Liver (tissue), 9 donors: ENCODE measurements around the gene DPPA5. TPM values are rescaled to one million over a fixed set of nuclear protein-coding genes. Genes with fewer than 3 reads are reported as not detected.

Experiments used
- DNase-seq: peaks from one replicate; pipeline ENCODE4 v3.0.0-alpha.2; 2017; ENCODE audit warnings: low spot score
- H3K27ac ChIP-seq, 2 donors: one replicate each; pipeline ENCODE4 v1.7.0; 2013; ENCODE audit warnings: inconsistent platforms in 2 of 2, low read length in 2 of 2, control low read depth in 1 of 2, low read depth in 1 of 2, mild to moderate bottlenecking in 1 of 2
- H3K27me3 ChIP-seq, 4 donors: one replicate each; pipeline versions ENCODE4 v1.6.1 to v1.7.0; 2013; ENCODE audit warnings: low read length in 3 of 4, inconsistent platforms in 1 of 4, mild to moderate bottlenecking in 1 of 4, moderate library complexity in 1 of 4; ENCODE audit not compliant: control insufficient read depth in 4 of 4, insufficient read depth in 4 of 4
- H3K36me3 ChIP-seq, 4 donors: one replicate each; pipeline versions ENCODE4 v1.6.1 to v1.7.0; 2013; ENCODE audit warnings: low read length in 3 of 4, mild to moderate bottlenecking in 3 of 4, low read depth in 1 of 4, moderate library complexity in 1 of 4; ENCODE audit not compliant: control insufficient read depth in 4 of 4, insufficient read depth in 3 of 4
- H3K4me1 ChIP-seq, 4 donors: one replicate each; pipeline versions ENCODE4 v1.6.1 to v1.7.0; 2013; ENCODE audit warnings: low read length in 3 of 4, mild to moderate bottlenecking in 3 of 4, moderate library complexity in 1 of 4; ENCODE audit not compliant: control insufficient read depth in 4 of 4, insufficient read depth in 4 of 4
- H3K4me3 ChIP-seq, 3 donors: one replicate each; pipeline versions ENCODE4 v1.6.1 to v1.7.0; 2013; ENCODE audit warnings: low read length in 3 of 3, control low read depth in 1 of 3, low read depth in 1 of 3, mild to moderate bottlenecking in 1 of 3
- H3K9ac ChIP-seq, 2 donors: one replicate each; pipeline ENCODE4 v1.7.0; 2013; ENCODE audit warnings: low read length in 2 of 2, mild to moderate bottlenecking in 2 of 2, moderate library complexity in 2 of 2, control low read depth in 1 of 2, low read depth in 1 of 2
- H3K9me3 ChIP-seq, 4 donors: one replicate each; pipeline versions ENCODE4 v1.6.1 to v1.7.0; 2013; ENCODE audit warnings: low read length in 3 of 4; ENCODE audit not compliant: control insufficient read depth in 4 of 4
- EGR1 ChIP-seq, 2 donors: IDR thresholded peaks; 2 replicates each; pipeline ENCODE4 v1.6.1; 2016 to 2018; ENCODE audit warnings: antibody characterized with exemption in 2 of 2, low read depth in 2 of 2
- FOXA1 ChIP-seq: IDR thresholded peaks from 2 replicates; pipeline ENCODE4 v1.6.1; 2016; ENCODE audit warnings: antibody characterized with exemption
- HNF4A ChIP-seq, 2 donors: conservative IDR thresholded peaks; 2 replicates each; pipeline ENCODE4 v1.6.1; 2016; ENCODE audit warnings: antibody characterized with exemption in 2 of 2, mild to moderate bottlenecking in 2 of 2
- NR2F2 ChIP-seq: IDR thresholded peaks from 2 replicates; pipeline ENCODE4 v1.6.1; 2016; ENCODE audit warnings: antibody characterized with exemption
- WGBS: extraction: QIAGEN DNeasy Blood & Tissue Kit; methylation state at CpG from one replicate; pipeline ENCODE4 v1.1.7; 2013; 5-methylcytosine and 5-hydroxymethylcytosine counted together
- polyA plus RNA-seq, 2 donors: library from polyadenylated mRNA; stranded (reverse) in 1 of 2; unstranded in 1 of 2; fragments of 200-250 nt in 1 of 2; fragments of >200 nt in 1 of 2; fragmentation: Nextera tagmentation in 1 of 2; extraction: Ambion mirVana in 1 of 2; gene quantifications; one replicate each; pipeline versions ENCODE4 v1.2.1 to v1.2.3, GENCODE V29; 2013 to 2015
- total RNA-seq, 2 donors: library from RNA; depleted of rRNA; stranded (reverse); fragments of >200 nt; gene quantifications; one replicate each; pipeline ENCODE4 v1.2.3, GENCODE V29; 2014
- TF ChIP-seq, protein P1 (sequence below): IDR thresholded peaks from 2 replicates; pipeline ENCODE4 v1.6.1; 2016; ENCODE audit warnings: antibody characterized with exemption, mild to moderate bottlenecking
- TF ChIP-seq, protein P2 (sequence below): IDR thresholded peaks from 2 replicates; pipeline ENCODE4 v1.6.1; 2016; ENCODE audit warnings: antibody characterized with exemption
- TF ChIP-seq, protein P3 (sequence below): IDR thresholded peaks from 2 replicates; pipeline ENCODE4 v1.6.1; 2016; ENCODE audit warnings: antibody characterized with exemption
- TF ChIP-seq, protein P4 (sequence below): fragments of 150-350 bp; IDR thresholded peaks from 2 replicates; pipeline ENCODE4 v1.5.1; 2017; ENCODE audit warnings: improper control_type of control experiment, low read depth, low read length; ENCODE audit not compliant: missing input control
- donor health status: healthy.
- donor health status: healthy.
- donor health status: healthy.
- donor health status: healthy.
- donor health status: healthy.

Gene DPPA5
- total and polyA plus RNA-seq, 4 donors, result not detected

DNA sequence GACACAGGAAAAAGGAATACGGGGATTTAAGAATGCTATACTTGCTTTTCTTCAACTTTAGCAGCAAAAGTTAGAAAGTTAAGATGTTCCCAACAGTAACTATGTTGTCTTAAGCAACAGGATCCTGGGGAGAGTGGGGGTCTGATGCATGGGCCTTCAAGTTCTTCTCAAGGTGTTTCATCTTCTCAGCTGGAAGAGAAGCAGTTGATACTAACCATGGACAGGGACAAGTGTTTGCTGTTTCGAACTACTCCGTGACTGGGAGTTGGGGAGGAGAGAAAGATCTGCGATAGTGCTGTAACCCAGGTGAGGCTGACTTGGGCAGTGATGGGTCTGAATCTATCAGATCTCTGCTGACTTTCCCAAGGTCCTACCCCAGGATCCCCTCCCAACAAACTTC lies 14.6 kb upstream of the DPPA5 start (continued):
- TF ChIP-seq, protein P1, sequence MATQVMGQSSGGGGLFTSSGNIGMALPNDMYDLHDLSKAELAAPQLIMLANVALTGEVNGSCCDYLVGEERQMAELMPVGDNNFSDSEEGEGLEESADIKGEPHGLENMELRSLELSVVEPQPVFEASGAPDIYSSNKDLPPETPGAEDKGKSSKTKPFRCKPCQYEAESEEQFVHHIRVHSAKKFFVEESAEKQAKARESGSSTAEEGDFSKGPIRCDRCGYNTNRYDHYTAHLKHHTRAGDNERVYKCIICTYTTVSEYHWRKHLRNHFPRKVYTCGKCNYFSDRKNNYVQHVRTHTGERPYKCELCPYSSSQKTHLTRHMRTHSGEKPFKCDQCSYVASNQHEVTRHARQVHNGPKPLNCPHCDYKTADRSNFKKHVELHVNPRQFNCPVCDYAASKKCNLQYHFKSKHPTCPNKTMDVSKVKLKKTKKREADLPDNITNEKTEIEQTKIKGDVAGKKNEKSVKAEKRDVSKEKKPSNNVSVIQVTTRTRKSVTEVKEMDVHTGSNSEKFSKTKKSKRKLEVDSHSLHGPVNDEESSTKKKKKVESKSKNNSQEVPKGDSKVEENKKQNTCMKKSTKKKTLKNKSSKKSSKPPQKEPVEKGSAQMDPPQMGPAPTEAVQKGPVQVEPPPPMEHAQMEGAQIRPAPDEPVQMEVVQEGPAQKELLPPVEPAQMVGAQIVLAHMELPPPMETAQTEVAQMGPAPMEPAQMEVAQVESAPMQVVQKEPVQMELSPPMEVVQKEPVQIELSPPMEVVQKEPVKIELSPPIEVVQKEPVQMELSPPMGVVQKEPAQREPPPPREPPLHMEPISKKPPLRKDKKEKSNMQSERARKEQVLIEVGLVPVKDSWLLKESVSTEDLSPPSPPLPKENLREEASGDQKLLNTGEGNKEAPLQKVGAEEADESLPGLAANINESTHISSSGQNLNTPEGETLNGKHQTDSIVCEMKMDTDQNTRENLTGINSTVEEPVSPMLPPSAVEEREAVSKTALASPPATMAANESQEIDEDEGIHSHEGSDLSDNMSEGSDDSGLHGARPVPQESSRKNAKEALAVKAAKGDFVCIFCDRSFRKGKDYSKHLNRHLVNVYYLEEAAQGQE, result no peak

DNA sequence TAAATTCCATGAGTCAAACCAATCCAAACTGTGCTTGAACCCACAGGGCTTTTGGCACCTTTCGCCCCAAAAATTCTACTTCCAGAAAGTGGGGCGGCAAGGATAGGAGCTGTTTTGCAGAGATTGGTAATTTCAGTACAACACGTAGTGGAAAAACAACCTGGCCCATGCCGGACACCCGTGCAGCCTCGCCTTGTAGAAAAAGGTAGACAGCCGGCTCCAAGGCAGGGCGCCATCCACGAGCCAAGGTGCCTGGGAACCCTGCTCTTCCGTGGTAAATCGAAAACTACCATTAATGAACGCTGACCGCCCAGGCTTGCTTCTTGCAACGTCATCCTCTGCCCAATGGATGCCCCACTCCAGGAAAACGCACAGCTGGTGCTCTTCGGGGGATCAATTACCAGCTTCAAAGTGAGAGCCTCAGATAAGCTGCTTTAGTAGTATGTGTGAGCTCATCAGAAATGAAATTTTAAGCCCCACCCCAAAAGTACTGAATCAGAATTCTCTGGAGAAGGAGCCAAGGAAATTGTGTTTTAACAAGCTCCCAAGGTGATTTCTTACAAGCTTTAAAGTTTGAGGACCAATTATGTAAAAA lies 13.8 kb upstream of the DPPA5 start:
- no peak overlapping the region for H3K9ac ChIP-seq
- peaks cover 0 to 7% (median 3%) of the 10 kb centered on the region in 4 donors for H3K9me3 ChIP-seq
- H3K4me3 ChIP-seq, result no peak overlapping the region
- no peaks in the 10 kb centered on the region for H3K36me3 ChIP-seq
- H3K4me1 ChIP-seq, result no peaks in the 10 kb centered on the region
- TF ChIP-seq EGR1 (IDR thresholded peaks at IDR 0.05; ENCODE audit: low read depth in 2 of 2) (no peak), NR2F2 (no peak), HNF4A (conservative IDR thresholded peaks at IDR 0.05) (no peak), FOXA1 (no peak)
- TF ChIP-seq, protein P2, sequence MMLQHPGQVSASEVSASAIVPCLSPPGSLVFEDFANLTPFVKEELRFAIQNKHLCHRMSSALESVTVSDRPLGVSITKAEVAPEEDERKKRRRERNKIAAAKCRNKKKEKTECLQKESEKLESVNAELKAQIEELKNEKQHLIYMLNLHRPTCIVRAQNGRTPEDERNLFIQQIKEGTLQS, result no peak
- TF ChIP-seq, protein P3, sequence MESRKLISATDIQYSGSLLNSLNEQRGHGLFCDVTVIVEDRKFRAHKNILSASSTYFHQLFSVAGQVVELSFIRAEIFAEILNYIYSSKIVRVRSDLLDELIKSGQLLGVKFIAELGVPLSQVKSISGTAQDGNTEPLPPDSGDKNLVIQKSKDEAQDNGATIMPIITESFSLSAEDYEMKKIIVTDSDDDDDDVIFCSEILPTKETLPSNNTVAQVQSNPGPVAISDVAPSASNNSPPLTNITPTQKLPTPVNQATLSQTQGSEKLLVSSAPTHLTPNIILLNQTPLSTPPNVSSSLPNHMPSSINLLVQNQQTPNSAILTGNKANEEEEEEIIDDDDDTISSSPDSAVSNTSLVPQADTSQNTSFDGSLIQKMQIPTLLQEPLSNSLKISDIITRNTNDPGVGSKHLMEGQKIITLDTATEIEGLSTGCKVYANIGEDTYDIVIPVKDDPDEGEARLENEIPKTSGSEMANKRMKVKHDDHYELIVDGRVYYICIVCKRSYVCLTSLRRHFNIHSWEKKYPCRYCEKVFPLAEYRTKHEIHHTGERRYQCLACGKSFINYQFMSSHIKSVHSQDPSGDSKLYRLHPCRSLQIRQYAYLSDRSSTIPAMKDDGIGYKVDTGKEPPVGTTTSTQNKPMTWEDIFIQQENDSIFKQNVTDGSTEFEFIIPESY, result no peak
- TF ChIP-seq, protein P1, result no peak
- TF ChIP-seq, protein P4, sequence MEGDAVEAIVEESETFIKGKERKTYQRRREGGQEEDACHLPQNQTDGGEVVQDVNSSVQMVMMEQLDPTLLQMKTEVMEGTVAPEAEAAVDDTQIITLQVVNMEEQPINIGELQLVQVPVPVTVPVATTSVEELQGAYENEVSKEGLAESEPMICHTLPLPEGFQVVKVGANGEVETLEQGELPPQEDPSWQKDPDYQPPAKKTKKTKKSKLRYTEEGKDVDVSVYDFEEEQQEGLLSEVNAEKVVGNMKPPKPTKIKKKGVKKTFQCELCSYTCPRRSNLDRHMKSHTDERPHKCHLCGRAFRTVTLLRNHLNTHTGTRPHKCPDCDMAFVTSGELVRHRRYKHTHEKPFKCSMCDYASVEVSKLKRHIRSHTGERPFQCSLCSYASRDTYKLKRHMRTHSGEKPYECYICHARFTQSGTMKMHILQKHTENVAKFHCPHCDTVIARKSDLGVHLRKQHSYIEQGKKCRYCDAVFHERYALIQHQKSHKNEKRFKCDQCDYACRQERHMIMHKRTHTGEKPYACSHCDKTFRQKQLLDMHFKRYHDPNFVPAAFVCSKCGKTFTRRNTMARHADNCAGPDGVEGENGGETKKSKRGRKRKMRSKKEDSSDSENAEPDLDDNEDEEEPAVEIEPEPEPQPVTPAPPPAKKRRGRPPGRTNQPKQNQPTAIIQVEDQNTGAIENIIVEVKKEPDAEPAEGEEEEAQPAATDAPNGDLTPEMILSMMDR, result no peak
- no peak overlapping the region for H3K27ac ChIP-seq
- WGBS, result 70% methylated on average over 16 of the region's 16 CpGs
- no peaks in the 10 kb centered on the region for H3K27me3 ChIP-seq
- DNase-seq, result no peak
